Tibial nerve (tissue), 4 donors: ENCODE data around the gene ERICH6.

Experiments used
- CTCF ChIP-seq, 5 experiments: fragments of 200-600 bp in 3 of 5; fragments of 450-650 bp in 2 of 5; sonication (generic) in 3 of 5; IDR thresholded peaks; one replicate each; pipeline ENCODE4 v1.5.1; 2016 to 2019; ENCODE audit warnings: antibody characterized with exemption in 5 of 5, mild to moderate bottlenecking in 3 of 5, moderate library complexity in 2 of 5
- EP300 ChIP-seq, 2 donors: sonication (generic); formaldehyde crosslinking; IDR thresholded peaks; one replicate each; pipeline ENCODE4 v1.6.1; 2017; ENCODE audit warnings: antibody characterized with exemption in 2 of 2, mild to moderate bottlenecking in 1 of 2
- POLR2A ChIP-seq, 2 donors: fragments of 450-650 bp; IDR thresholded peaks; one replicate each; pipeline ENCODE4 v1.6.1; 2017; ENCODE audit warnings: antibody characterized with exemption in 2 of 2, mild to moderate bottlenecking in 2 of 2, moderate library complexity in 2 of 2

- TF ChIP-seq CTCF (IDR thresholded peaks at IDR 0.05) (no peak), EP300 (IDR thresholded peaks at IDR 0.05) (peak in 1 of 2 donors; percentile 29), POLR2A (IDR thresholded peaks at IDR 0.05) (no peak)
These were observed 44.4 kb upstream of the ERICH6 start for GRCh38 chr3:150747886-150748683.
